Measurements from ENCODE around the gene CCNJ.
"Not testable (repeated sequence)": the region's sequence is repeated elsewhere in the genome, so short reads cannot be mapped to it uniquely, and the experiment has no call there.

Gene CCNJ, protein sequence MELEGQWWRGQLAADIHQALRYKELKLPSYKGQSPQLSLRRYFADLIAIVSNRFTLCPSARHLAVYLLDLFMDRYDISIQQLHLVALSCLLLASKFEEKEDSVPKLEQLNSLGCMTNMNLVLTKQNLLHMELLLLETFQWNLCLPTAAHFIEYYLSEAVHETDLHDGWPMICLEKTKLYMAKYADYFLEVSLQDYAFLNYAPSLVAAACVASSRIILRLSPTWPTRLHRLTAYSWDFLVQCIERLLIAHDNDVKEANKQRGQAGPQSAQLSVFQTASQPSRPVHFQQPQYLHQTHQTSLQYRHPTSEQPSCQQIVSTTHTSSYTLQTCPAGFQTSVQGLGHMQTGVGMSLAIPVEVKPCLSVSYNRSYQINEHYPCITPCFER

DNA sequence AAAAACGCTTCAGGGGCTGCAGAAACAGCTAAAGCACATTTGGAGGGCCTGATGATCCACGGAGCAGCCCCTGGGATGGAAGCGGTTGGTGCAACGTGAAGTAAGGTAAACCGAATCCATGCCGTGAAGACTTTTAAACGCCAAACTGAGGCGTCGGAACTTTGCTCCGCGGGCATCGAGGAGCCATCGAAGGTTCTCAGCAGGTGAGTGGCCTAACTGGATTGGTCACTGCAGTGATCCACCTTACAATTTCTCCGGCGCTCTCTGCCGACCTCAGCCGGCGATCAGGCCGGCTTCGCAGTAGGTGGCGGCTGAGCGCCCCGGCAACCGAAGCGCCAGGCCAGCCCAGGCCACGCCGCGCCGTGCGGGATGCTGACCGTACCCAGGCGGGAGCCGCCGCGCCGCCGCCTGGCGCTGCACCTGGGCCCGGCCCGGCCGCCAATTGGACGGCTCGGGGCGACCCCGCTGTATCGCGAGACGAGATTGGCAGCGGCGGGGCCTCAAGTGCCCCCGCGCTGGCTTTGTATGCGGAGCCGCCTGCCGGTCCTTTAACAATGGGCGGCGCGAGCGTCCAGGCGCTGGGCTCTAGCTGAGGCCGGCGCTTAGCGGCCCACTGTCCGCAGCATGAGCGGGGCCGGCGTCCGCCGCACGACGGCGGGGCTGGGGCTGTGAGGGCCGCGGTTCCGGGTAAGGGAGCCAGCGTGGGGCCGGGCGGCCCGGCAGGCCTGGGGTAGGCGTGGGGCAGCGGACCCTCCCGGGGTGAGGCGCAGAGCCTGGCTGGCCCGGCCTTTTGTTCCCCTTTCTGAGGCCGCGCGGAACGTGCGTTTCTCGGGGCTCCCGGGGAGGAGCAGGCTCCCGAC is at the start of gene CCNJ:
TSS of gene CCNJ (plus strand) at position 551 of the 860 bp plus-strand sequence. CDS start 811 bp downstream, outside the sequence.
- DNase-seq (ENCODE audit: low read depth): peak; percentile 52

DNA sequence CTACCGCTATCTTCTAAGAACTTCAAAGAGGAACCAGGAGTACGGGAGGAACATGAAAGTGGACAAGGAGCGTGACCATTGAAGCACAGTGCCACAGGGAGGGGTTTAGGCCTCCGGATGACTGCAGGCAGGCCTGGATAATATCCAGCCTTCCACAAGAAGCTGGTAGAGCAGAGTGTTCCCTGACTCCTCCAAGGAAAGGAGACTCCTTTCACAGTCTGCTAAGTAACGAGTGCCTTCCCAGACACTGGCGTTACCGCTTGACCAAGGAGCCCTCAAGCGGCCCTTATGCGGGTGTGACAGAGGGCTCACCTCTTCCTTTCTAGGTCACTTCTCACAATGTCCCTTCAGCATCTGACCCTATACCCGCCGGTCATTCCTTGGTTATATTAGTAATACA is 49.0 kb upstream of the CCNJ start:
- DNase-seq (ENCODE audit: low read depth): not testable (repeated sequence)

DNA sequence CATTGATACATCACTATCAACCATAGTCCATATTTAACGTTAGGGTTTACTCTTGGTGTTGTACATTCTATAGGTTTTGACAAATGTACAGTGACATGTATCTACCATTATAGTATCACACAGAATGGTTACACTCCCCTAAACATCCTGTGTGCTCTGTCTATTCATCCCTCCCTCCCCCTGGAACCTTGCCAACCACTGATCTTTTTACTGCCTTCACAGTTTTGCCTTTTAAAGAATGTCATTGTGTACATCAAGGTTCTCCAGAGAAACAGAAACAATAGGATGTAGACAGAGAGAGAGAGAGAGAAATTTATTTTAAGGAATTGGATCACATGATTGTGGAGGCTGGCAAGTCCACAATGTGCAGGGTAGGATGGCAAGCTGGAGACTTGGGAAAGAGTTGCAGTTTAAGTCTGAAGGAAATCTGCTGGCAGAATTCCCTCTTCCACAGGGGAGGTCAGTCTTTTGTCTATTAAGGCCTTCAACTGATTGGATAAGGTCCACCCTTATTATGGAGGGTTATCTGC is 45.1 kb upstream of the CCNJ start:
- DNase-seq (ENCODE audit: low read depth): no peak

DNA sequence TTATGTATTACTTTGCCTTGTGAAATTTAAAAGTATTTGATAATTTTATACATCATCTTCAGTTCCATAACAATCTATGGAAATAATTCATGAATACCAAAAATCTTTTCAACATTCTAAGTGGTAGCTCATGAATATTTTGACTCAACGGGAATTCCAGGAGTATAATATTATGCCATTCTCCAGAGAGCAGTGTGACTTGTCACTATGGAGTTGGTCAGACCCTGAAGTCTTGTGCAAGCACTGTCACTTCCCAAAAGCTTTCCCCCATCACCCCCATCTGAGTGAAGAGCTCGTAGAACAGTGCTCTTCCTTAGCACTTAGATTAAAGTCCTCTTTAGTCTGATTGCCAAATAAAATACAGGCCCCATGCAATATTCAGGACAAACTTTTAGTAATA is 29.4 kb upstream of the CCNJ start:
- no peak for DNase-seq (ENCODE audit: low read depth)

DNA sequence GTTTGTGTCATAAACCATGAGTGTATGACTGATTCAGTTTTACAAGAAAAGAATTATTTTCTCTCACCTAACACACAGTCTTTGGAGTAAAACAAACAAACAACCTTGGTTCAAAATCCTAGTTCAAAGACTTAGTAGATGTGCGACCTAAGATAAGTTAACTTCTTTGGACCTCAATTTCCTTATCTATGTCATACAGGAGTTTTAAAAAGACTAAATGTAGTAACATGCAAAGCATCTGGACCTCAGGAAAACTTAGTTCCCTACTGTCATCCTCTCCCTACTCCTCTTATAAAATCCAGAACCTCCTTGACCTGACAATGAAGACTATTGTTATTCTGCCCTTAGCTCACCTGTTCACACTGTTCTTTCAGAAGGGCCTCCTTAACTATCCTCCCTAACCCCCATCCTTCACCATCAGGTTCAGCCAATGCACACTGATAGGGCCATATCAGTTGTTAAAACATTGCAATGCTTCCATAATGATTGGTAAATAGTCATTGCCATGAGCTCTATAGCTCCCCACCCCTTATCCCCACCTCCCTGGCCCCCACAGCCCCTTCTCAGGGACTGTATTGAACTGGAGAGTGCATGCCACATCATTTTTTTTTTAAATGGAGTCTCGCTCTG is 28.8 kb upstream of the CCNJ start:
- no peak for DNase-seq (ENCODE audit: low read depth)

DNA sequence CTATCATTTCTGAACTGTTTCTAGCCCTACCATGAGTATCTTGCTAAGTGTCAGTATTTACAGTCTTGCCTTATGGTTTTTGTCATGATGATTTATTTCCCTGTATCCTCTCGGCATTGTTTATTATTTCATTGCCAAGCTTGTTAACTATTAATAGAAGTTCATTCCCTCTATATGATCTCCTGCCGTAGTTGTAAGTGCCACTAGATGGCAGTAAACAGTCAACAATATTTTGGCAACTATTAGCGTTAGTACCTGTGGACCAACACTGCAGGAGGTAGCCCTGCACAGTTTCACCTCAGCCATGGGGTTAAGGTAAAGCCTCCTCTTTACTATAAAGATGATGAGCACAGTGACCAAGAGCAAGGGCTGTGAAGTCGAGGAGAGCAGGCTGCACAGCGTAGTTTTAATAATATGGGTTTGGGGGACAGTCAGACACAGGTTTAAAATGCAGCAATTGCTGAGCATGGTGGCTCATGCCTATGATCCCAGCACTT is 26.1 kb upstream of the CCNJ start:
- no peak for DNase-seq (ENCODE audit: low read depth)

DNA sequence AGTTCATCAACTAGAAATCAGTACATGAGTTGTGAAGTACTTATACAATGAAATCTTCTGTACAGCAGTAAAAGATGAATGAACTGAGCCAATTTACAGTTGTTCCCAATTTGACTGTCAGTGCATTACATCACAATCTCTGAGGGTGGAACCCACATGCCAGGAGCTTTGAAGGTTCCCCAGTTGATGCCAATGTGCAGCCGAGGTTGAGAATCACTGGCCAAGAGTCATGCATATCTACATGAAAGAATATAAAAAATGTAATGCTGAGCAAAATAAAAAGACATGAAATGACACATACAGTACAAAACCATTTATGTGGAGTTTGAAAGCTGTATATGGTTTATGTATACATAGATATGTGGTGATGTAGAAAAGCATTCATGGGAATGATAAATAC is 22.1 kb upstream of the CCNJ start:
- no peak for DNase-seq (ENCODE audit: low read depth)

DNA sequence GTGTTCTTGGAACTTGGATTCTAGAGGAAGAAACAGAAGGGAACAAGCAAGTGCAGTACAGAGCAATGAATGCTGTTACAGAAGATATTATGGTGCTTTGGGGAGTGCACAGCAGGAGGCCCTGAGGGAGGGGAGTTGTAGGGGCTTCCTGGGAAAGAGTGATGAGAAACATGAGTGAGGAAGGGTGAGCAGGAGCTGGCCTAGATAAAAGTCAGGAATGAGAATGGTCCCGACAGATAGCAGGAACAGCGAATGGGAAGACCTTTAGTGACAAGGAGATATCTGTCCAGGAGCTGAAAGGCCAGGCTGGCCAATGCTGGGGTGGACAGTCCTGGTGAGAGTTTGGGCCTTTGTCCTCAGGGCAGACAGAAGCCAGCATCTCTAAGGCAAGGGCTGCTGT is 20.6 kb upstream of the CCNJ start:
- no peak for DNase-seq (ENCODE audit: low read depth)

DNA sequence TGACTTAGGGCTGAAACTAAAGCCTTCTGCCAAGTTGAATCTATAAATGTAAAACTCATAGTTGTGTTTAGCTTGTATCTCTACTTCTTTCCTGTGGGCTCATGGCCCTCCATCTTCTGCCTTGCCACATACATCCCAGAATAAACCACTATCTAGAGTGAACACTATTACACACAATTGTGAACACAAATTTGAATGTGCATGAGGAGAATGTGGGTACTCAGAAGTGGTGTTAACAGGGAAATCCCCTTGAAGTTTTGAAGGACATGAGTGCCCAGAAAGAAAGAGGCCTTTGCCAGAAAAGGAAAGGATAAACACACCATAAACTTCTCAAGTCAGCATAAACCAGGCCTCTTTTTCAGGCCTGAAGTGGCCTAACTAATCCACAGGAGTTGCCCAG is 20.2 kb upstream of the CCNJ start:
- no peak for DNase-seq (ENCODE audit: low read depth)

DNA sequence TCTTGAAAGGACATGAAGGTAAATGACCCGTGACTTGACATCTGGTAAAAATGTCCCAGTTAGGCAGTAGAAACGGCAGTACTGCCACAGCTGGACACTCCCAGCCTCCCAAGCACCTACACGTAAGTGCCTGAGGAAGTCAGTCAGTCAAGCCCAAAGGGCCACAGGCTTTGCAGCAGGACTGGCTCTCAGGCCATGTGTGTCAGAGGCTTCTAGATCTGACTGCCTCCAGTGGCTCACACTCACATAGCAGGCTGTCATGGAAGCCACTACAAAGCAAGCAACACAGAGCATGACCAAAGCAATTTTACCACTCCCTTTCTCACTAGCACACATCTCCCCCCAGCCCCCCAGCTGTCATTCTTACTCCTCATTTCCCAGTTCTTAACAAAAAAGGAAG is 17.8 kb upstream of the CCNJ start:
- no peak for DNase-seq (ENCODE audit: low read depth)

DNA sequence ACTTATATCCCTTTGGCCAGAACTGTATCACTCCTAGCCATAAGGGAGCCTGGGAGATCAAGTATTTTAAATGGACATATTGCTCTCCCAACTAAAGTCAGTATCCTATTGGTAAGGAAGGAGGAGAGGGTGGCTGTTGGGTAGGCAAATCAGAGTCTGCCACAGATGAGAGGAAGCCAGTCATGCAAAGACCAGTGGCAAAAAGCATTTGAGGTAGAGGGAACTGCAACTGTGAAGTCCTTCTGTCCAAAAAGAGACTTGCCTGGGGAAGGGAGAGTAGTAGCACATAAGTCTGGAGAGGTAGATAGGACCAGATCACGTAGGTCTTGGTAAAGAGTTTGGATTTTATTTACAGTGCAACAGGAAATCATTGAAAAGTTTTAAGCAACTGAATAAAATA is 8.8 kb upstream of the CCNJ start:
- no peak for DNase-seq (ENCODE audit: low read depth)

DNA sequence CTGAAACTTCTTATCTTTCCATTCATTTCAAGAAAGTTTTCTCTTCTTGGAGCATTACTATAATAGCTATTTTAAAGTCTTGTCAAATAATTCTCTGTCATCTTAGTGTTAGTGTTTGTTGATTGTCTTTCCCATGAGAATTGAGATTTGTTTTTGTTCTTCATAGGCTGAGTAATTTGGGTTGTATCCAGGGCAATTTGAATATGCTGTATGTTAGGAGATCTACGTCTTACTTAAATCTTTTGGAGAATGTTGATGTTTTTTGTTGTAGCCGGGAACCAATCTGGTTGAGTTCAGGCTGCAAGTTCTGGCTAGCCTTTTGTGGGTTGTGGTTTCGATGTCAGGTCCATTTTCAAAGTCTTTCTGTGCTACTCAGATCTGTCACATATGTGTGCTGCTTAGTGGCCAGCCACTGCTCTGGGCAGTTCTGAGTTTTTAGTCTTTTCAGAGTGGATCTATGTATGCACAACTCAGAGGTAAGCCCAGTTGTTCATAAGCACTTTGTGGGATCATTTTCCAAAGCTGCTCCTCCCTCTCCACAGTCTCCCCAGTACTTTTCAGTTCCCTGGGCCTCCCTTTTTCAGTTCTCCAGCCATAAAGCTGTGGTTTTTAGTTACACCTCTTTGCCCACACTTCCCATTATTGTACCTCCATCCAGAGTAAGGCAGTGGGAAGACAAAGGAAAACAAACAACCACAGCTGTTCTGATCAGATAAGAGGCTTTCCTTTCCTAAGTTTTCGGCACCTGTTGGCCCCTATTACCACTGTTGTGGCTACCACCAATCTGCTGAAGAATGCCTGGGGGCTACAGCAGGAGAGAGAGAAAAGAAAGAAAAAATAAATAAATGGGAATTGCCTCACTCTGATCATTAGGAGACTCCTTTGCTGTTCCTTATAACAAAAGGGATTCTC is 4.7 kb upstream of the CCNJ start:
- no peak for DNase-seq (ENCODE audit: low read depth)

DNA sequence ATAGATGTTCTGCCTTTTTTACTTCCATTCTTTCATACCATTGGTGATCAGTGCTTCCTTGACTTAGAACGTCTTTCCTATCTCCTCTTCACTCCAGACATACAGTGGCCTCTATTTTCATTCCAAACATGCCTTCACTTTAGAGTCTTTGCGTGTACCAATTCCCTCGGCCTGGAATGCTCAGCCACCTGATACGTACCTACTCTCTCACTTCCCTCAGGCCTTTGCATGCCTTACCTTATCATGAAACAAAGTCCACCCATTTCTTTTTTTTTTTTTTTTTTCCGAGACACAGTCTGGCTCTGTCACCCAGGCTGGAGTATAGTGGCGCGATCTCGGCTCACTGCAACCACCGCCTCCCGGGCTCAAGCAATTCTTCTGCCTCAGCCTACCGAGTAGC is 2.2 kb upstream of the CCNJ start:
- no peak for DNase-seq (ENCODE audit: low read depth)

DNA sequence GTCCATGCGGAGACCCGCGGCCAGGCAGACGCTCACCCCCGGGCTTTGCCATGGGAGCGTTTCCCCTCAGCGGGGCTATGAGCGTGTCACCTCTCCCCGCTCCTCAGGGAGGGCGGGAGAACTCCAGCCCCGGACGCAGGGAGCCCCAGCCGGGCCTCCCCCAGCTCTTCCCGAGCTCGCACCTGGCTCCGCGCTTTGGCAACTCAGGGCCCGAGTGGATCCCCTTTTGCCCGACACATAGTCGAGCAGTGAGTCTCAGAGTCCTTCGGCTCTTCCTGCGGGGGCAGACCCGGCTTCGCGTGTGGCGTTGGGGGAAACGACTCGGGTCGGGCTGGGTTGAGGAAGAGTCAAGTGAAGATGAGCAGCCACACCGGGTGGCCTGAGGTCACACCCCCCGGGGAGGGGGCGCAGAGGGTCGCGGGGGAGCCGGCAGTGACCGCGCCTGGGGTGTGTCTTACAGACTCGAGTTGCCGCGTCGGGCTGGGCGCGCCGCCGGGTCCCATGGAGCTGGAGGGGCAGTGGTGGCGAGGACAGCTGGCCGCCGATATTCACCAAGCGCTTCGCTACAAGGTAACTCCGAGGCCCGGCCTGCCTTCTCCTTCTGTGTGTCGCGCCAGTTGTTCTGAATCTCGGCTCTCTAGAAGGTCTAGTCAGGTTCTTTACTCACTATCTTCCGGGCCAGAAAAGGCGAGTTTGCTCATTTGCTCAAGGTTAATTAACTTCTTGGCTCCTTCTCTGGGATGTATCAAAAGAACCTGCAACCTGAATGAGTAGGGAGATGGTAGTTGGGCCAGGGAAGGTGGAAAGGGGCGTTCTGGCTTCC is 721 bp downstream of the CCNJ start:
- DNase-seq (ENCODE audit: low read depth): peak; percentile 46

DNA sequence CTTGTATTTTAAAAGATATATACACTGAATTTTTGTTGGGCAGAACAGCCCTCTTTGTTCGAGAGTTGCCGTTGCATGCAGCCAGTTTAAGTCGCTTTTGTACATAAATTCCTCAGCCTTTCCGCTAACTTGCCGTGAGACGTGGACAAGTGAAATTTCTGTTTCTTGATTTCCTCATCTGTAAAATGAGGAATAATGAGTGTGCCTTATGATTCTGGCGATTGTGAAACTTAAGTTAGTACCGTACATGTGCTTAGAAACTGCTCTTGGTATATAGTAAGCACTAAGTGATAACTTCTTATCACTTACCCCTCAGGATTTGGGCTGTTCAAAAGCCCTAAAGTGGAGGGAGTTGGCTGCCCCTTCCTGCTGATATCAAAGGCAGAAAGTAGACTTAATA is 1.4 kb downstream of the CCNJ start:
- no peak for DNase-seq (ENCODE audit: low read depth)

DNA sequence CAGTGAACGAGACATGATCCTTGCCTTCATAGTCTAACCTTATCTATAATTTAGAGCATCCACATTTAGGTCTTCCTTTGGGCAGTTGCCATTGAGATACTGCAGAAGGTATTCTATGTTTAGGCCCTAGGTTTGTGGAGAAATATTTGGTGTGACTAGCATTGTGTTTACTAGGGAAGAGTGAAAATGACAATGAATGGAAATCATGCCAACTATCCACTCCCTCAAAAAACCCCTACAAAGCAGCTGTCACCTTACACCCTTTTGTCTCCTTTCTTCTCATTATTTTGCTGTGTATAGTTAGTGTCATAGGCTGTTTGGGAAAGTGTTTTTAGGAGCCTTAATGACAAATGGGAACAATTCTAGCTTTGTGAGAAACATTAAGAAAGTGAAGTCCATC is 3.2 kb downstream of the CCNJ start:
- no peak for DNase-seq (ENCODE audit: low read depth)

DNA sequence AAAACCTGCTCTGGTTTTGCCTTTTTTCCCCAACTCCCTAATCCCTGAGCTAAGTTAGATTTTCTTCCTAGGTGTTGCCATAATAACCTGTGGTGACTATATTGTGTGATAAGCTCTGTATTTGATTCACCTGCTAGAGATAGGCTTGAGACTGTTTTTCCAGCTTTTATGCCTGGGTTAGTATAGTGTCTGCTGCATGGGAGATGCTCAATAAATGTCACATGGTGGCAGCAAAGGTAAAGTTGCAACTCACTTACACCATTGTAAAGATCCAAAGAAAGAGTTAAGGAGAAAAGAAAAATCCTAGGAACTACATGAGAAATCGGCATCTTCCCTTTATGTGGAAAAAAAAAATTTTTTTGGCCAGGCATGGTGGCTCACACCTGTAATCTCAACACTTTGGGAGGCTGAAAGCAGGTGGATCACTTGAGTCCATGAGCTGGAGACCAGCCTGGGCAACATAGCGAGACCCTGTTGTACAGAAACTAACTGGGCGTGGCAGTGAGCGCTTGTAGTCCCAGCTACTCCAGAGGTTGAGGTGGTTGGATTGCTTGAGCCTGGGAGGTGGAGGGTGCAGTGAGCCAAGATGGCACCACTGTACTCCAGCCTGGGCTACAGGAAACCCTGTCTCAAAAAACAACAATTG is 3.7 kb downstream of the CCNJ start:
- DNase-seq (ENCODE audit: low read depth): no peak

DNA sequence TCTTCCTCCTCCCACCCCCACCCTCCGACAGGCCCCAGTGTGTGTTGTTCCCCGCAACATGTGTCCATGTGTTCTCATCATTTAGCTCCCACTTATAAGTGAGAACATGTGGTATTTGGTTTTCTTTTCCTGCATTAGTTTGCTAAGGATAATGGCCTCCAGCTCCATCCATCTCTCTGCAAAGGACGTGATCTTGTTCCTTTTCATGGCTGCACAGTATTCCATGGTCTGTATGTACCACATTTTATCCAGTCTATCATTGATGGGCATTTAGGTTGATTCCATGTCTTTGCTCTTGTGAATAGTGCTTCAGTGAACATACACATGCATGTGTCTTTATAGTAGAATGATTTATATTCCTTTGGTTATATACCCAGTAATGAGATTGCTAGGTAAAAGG is 4.5 kb downstream of the CCNJ start:
- not testable (repeated sequence) for DNase-seq (ENCODE audit: low read depth)

DNA sequence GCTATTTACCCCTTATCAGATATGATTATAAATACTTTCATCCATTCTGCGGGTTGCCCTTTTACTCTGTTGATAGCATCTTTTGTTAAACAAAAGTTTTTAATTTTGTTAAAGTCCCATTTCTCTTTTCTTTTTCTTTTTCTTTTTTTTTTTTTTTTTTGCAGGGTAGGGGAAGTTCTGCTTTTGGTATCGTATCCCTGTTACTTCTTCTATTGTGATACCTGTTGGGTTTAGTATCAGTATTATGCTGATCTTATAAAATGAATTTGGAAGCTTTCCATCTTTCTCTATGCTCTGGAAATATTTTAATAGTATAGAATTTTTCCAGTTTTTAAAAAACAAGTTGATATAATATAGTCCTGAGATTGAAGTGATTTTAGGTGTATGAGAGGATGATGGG is 6.0 kb downstream of the CCNJ start:
- DNase-seq (ENCODE audit: low read depth): no peak

DNA sequence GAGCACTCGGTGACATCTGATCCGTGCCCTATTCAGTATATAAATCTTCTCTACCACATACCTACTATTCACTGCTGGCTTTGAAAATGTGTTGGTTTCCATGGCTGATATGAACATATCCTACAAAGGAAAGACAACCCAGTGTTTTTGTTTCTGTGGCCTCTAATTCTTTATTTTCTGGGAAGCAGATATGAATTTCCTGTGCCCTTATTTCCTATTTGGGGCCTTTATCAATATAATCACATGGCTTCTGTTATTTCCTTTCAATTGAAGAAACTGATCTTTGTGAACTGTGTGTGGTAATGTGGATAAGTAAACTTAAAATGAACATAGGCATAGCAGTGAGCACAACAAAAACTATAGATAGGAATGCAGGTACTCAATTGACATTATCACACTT is 10.6 kb downstream of the CCNJ start:
- DNase-seq (ENCODE audit: low read depth): no peak

Data from CMK (cell line).